Loucy (cell line): Measurements from ENCODE around the gene CHTOP.

ENCODE experiments used
- EZH2phosphoT487 ChIP-seq: fragments of 200-600 bp; IDR thresholded peaks from 2 replicates; pipeline ENCODE4 v1.6.1; 2018; ENCODE audit warnings: antibody characterized with exemption, mild to moderate bottlenecking, moderate library complexity, borderline replicate concordance
- TF ChIP-seq, protein P1 (sequence below): fragments of 200-600 bp; sonication (generic); conservative IDR thresholded peaks from 2 replicates; pipeline ENCODE4 v1.5.1; 2014; ENCODE audit warnings: mild to moderate bottlenecking, antibody characterized with exemption, low read length

DNA sequence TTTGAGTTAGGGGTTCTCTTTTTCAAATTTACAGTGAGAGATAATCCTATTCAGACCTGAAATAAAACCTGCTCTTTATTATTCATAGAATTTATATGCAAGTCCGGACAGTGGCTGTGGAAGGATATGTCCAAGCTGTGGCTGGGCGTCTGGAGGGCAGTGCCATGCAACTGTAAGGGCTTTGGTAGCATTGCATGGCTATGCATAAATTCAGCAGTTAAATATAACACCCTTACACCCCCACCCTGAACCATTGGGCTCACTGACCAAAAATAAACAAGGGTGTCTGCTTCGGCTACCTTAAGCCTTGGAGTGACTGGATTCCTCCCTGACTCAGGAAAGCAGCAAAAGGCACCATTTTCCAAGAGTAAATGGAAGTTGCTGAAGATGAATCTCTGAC, 5.4 kb downstream of the CHTOP start:
- TF ChIP-seq, protein P1, sequence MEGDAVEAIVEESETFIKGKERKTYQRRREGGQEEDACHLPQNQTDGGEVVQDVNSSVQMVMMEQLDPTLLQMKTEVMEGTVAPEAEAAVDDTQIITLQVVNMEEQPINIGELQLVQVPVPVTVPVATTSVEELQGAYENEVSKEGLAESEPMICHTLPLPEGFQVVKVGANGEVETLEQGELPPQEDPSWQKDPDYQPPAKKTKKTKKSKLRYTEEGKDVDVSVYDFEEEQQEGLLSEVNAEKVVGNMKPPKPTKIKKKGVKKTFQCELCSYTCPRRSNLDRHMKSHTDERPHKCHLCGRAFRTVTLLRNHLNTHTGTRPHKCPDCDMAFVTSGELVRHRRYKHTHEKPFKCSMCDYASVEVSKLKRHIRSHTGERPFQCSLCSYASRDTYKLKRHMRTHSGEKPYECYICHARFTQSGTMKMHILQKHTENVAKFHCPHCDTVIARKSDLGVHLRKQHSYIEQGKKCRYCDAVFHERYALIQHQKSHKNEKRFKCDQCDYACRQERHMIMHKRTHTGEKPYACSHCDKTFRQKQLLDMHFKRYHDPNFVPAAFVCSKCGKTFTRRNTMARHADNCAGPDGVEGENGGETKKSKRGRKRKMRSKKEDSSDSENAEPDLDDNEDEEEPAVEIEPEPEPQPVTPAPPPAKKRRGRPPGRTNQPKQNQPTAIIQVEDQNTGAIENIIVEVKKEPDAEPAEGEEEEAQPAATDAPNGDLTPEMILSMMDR = no peak
- TF ChIP-seq EZH2phosphoT487 = no peak
